ENCODE results near the gene PSMD8. TPM values are rescaled to one million over a fixed set of nuclear protein-coding genes. Genes with fewer than 3 reads are reported as not detected.

Gene PSMD8
- polyA plus RNA-seq, 1 donor, result 138 TPM

Other genes with a start within 250 kb of the PSMD8 start
- 1.8 TPM for gene DPF1, start 150.3 kb upstream of the PSMD8 start, polyA plus RNA-seq
- 31.2 TPM for gene PPP1R14A, start 118.2 kb upstream of the PSMD8 start, polyA plus RNA-seq
- gene SPINT2, start 110.0 kb upstream of the PSMD8 start, polyA plus RNA-seq, result 390 TPM
- gene C19orf33, start 70.3 kb upstream of the PSMD8 start, polyA plus RNA-seq, result 387 TPM
- 22.0 TPM for gene YIF1B, start 58.6 kb upstream of the PSMD8 start, polyA plus RNA-seq
- gene KCNK6, start 54.7 kb upstream of the PSMD8 start, polyA plus RNA-seq, result 4.7 TPM
- gene CATSPERG, start 38.7 kb upstream of the PSMD8 start, polyA plus RNA-seq, result 13.4 TPM
- 4.4 TPM for gene GGN, start 13.5 kb downstream of the PSMD8 start, polyA plus RNA-seq
- gene SPRED3, start 14.1 kb downstream of the PSMD8 start, polyA plus RNA-seq, result 3.9 TPM
- 26.9 TPM for gene FAM98C, start 28.5 kb downstream of the PSMD8 start, polyA plus RNA-seq
- 1.5 TPM for gene RASGRP4, start 51.6 kb downstream of the PSMD8 start, polyA plus RNA-seq
- 2.9 TPM for gene RYR1, start 59.1 kb downstream of the PSMD8 start, polyA plus RNA-seq
- gene MAP4K1, start 243.4 kb downstream of the PSMD8 start, polyA plus RNA-seq, result 3.7 TPM
- 290 TPM for gene EIF3K, start 244.6 kb downstream of the PSMD8 start, polyA plus RNA-seq

Measured in large intestine (tissue), 1 donor.